Measurements from ENCODE around the gene DENND6B. TPM values are rescaled to one million over a fixed set of nuclear protein-coding genes. Genes with fewer than 3 reads are reported as not detected.

DENND6B gene
- total and polyA plus RNA-seq, 2 of the 13 experiments (the other 11 are each of a cell fraction or from before 2014, with no cell fraction given), result 0.95 to 3.8 TPM

- TF ChIP-seq, protein P1, sequence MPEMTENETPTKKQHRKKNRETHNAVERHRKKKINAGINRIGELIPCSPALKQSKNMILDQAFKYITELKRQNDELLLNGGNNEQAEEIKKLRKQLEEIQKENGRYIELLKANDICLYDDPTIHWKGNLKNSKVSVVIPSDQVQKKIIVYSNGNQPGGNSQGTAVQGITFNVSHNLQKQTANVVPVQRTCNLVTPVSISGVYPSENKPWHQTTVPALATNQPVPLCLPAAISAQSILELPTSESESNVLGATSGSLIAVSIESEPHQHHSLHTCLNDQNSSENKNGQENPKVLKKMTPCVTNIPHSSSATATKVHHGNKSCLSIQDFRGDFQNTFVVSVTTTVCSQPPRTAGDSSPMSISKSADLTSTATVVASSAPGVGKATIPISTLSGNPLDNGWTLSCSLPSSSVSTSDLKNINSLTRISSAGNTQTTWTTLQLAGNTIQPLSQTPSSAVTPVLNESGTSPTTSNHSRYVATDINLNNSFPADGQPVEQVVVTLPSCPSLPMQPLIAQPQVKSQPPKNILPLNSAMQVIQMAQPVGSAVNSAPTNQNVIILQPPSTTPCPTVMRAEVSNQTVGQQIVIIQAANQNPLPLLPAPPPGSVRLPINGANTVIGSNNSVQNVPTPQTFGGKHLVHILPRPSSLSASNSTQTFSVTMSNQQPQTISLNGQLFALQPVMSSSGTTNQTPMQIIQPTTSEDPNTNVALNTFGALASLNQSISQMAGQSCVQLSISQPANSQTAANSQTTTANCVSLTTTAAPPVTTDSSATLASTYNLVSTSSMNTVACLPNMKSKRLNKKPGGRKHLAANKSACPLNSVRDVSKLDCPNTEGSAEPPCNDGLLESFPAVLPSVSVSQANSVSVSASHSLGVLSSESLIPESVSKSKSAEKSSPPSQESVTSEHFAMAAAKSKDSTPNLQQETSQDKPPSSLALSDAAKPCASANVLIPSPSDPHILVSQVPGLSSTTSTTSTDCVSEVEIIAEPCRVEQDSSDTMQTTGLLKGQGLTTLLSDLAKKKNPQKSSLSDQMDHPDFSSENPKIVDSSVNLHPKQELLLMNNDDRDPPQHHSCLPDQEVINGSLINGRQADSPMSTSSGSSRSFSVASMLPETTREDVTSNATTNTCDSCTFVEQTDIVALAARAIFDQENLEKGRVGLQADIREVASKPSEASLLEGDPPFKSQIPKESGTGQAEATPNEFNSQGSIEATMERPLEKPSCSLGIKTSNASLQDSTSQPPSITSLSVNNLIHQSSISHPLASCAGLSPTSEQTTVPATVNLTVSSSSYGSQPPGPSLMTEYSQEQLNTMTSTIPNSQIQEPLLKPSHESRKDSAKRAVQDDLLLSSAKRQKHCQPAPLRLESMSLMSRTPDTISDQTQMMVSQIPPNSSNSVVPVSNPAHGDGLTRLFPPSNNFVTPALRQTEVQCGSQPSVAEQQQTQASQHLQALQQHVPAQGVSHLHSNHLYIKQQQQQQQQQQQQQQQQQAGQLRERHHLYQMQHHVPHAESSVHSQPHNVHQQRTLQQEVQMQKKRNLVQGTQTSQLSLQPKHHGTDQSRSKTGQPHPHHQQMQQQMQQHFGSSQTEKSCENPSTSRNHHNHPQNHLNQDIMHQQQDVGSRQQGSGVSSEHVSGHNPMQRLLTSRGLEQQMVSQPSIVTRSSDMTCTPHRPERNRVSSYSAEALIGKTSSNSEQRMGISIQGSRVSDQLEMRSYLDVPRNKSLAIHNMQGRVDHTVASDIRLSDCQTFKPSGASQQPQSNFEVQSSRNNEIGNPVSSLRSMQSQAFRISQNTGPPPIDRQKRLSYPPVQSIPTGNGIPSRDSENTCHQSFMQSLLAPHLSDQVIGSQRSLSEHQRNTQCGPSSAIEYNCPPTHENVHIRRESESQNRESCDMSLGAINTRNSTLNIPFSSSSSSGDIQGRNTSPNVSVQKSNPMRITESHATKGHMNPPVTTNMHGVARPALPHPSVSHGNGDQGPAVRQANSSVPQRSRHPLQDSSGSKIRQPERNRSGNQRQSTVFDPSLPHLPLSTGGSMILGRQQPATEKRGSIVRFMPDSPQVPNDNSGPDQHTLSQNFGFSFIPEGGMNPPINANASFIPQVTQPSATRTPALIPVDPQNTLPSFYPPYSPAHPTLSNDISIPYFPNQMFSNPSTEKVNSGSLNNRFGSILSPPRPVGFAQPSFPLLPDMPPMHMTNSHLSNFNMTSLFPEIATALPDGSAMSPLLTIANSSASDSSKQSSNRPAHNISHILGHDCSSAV (CRISPR knock-in tag; IDR thresholded peaks at IDR 0.05; ENCODE audit: borderline replicate concordance), result no peak
- TF ChIP-seq MTF2 (CRISPR knock-in tag; IDR thresholded peaks at IDR 0.05; ENCODE audit: borderline replicate concordance) (peak; percentile 51; the same call in 1 of the 2 replicates), SKI (IDR thresholded peaks at IDR 0.05; ENCODE audit: partially characterized antibody) (no peak), ZNF282 (IDR thresholded peaks at IDR 0.05; ENCODE audit: partially characterized antibody) (no peak), ZFP41 (CRISPR knock-in tag; IDR thresholded peaks at IDR 0.05; ENCODE audit: borderline replicate concordance) (no peak), KLF15 (CRISPR knock-in tag; IDR thresholded peaks at IDR 0.05; ENCODE audit: borderline replicate concordance) (0 out of 2 replicates have a peak, but pooled peaks have one; percentile 64), NFE2L2 (IDR thresholded peaks at IDR 0.05; ENCODE audit: low read length) (no peak), SIN3B (IDR thresholded peaks at IDR 0.05; ENCODE audit: low read length) (no peak), ZNF251 (CRISPR knock-in tag; IDR thresholded peaks at IDR 0.05) (no peak), ZNF550 (CRISPR knock-in tag; IDR thresholded peaks at IDR 0.05; ENCODE audit: borderline replicate concordance) (peak; percentile 63; the same call in 1 of the 2 replicates), ATF1 (CRISPR knock-in tag; IDR thresholded peaks at IDR 0.05) (no peak), ZNF383 (CRISPR knock-in tag; IDR thresholded peaks at IDR 0.05; ENCODE audit: borderline replicate concordance) (no peak)
- TF ChIP-seq, protein P2, sequence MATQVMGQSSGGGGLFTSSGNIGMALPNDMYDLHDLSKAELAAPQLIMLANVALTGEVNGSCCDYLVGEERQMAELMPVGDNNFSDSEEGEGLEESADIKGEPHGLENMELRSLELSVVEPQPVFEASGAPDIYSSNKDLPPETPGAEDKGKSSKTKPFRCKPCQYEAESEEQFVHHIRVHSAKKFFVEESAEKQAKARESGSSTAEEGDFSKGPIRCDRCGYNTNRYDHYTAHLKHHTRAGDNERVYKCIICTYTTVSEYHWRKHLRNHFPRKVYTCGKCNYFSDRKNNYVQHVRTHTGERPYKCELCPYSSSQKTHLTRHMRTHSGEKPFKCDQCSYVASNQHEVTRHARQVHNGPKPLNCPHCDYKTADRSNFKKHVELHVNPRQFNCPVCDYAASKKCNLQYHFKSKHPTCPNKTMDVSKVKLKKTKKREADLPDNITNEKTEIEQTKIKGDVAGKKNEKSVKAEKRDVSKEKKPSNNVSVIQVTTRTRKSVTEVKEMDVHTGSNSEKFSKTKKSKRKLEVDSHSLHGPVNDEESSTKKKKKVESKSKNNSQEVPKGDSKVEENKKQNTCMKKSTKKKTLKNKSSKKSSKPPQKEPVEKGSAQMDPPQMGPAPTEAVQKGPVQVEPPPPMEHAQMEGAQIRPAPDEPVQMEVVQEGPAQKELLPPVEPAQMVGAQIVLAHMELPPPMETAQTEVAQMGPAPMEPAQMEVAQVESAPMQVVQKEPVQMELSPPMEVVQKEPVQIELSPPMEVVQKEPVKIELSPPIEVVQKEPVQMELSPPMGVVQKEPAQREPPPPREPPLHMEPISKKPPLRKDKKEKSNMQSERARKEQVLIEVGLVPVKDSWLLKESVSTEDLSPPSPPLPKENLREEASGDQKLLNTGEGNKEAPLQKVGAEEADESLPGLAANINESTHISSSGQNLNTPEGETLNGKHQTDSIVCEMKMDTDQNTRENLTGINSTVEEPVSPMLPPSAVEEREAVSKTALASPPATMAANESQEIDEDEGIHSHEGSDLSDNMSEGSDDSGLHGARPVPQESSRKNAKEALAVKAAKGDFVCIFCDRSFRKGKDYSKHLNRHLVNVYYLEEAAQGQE (IDR thresholded peaks at IDR 0.05; ENCODE audit: borderline replicate concordance in 1 of 2, low read depth in 1 of 2, low read length in 2 of 2), result peak in 1 of 2 experiments; percentile 8; a peak in 1 of 4 replicates
- TF ChIP-seq, protein P3, sequence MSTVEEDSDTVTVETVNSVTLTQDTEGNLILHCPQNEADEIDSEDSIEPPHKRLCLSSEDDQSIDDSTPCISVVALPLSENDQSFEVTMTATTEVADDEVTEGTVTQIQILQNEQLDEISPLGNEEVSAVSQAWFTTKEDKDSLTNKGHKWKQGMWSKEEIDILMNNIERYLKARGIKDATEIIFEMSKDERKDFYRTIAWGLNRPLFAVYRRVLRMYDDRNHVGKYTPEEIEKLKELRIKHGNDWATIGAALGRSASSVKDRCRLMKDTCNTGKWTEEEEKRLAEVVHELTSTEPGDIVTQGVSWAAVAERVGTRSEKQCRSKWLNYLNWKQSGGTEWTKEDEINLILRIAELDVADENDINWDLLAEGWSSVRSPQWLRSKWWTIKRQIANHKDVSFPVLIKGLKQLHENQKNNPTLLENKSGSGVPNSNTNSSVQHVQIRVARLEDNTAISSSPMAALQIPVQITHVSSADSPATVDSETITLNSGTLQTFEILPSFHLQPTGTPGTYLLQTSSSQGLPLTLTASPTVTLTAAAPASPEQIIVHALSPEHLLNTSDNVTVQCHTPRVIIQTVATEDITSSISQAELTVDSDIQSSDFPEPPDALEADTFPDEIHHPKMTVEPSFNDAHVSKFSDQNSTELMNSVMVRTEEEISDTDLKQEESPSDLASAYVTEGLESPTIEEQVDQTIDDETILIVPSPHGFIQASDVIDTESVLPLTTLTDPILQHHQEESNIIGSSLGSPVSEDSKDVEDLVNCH (CRISPR knock-in tag; IDR thresholded peaks at IDR 0.05), result no peak
Measured at GRCh38 chr22:50326956-50327710, at the start of gene DENND6B (continued).

All from HepG2 (cell line).